ENCODE data around the gene CAMSAP3.

CAMSAP3 gene

DNA sequence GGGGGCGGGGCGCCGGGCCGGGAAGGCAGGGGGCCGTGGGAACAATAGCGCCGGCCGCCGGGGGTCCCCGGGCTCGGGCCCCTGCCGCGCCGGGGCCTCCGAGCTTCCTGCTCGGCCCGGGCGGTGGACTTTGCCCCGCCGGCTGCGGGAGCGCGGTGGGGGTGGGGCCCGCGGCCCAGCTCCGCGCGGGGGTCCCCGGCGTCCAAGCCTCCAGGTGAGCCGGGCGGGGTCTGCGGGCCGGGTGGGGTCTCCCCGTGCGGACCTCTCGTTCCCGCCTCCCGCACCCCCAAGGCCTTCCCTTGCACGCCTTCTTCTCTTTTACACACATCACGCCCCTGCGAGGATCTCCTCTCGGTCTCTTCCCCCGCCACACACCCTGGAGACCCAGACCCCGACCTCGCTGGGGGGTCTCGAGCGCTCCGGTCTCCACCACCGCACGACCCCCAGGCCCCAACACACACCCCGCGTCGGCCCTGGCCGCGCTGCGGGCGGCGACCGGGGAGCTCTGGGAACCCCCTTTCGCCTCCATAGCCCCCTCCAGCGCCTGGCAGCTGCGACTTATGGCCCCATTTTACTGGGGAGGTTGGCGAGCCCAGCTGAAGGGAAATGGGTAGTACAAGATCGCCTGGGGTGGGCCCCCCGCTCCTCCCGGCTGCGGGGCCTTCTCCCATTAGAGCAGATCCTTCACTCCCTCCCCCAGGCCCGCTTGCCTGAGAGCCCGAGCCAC, 711 bp downstream of the CAMSAP3 start:
- in situ Hi-C loops (cut with MboI; ENCODE audit: low sequenced_read_pairs, unreplicated experiment), result no loop called here
- TF ChIP-seq, protein P1, sequence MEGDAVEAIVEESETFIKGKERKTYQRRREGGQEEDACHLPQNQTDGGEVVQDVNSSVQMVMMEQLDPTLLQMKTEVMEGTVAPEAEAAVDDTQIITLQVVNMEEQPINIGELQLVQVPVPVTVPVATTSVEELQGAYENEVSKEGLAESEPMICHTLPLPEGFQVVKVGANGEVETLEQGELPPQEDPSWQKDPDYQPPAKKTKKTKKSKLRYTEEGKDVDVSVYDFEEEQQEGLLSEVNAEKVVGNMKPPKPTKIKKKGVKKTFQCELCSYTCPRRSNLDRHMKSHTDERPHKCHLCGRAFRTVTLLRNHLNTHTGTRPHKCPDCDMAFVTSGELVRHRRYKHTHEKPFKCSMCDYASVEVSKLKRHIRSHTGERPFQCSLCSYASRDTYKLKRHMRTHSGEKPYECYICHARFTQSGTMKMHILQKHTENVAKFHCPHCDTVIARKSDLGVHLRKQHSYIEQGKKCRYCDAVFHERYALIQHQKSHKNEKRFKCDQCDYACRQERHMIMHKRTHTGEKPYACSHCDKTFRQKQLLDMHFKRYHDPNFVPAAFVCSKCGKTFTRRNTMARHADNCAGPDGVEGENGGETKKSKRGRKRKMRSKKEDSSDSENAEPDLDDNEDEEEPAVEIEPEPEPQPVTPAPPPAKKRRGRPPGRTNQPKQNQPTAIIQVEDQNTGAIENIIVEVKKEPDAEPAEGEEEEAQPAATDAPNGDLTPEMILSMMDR (IDR thresholded peaks at IDR 0.05; ENCODE audit: borderline replicate concordance, control extremely low read depth, extremely low read depth, insufficient read depth, missing control alignments), result no peak
- peak; percentile 64 for DNase-seq (ENCODE audit: low spot score)

DNA sequence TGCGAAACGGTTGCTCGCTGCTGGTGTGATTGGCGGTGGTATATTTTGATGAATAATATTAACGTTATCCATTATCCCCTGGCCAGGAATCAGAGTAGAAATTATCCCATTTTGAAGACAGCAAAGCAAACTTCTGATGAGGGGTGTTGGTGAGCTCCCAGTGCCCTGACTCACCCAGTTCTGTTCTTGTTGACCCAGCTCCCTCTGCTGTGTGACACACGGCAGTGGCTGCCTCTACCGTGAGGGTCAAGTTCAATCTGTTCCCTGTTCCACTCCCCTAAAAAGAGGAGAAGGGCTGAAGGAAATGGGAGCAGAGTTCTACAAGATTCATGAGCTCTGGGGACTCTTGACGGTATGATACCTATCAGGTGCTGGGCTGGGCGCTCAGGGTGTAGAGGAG, 2.0 kb downstream of the CAMSAP3 start:
- TF ChIP-seq, protein P1 (IDR thresholded peaks at IDR 0.05; ENCODE audit: borderline replicate concordance, control extremely low read depth, extremely low read depth, insufficient read depth, missing control alignments), result no peak
- no peak for DNase-seq (ENCODE audit: low spot score)
- in situ Hi-C loops (cut with MboI; ENCODE audit: low sequenced_read_pairs, unreplicated experiment), result no loop called here

DNA sequence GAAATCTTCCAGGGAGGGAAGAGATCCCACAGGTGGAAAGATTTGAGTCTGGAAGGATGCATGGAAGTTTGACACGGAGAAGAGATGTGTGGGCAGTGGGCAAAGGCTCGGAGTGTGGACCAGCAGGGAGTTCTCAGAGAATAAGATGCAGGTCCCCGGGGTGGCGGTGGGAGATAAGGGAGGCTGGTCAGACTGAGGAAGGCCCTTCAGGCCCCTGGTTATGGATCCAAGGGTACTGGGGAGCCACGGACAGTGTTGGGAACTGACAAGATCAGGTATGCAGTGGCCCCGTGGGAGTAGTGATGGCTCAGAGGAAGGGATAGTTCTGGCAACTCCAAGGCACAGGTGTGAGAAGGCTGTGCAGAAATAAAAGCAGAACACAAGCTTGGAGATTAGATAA, 2.5 kb downstream of the CAMSAP3 start:
- TF ChIP-seq, protein P1 (IDR thresholded peaks at IDR 0.05; ENCODE audit: borderline replicate concordance, control extremely low read depth, extremely low read depth, insufficient read depth, missing control alignments), result no peak

DNA sequence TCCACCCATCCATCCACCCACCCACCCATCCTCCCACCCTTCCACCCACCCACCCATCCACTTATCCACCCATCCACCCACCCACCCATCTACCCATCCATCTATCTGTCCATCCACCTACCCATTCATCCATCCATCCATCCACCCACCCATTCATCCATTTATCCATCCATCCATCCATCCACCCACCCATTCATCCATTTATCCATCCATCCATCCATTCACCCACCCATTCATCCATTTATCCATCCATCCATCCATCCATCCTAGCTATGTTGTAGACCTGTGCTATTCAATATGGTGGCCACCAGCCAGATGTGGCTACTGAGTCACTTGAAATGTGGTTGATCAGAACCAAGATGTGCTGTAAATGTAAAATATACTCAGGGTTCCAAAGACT, 5.1 kb downstream of the CAMSAP3 start:
- DNase-seq (ENCODE audit: low spot score), result no peak
- in situ Hi-C loops (cut with MboI; ENCODE audit: low sequenced_read_pairs, unreplicated experiment), result no loop called here
- TF ChIP-seq, protein P1 (IDR thresholded peaks at IDR 0.05; ENCODE audit: borderline replicate concordance, control extremely low read depth, extremely low read depth, insufficient read depth, missing control alignments), result no peak

More for the DNA sequence above, 2.5 kb downstream of the CAMSAP3 start:
- in situ Hi-C loops (cut with MboI; ENCODE audit: low sequenced_read_pairs, unreplicated experiment), result no loop called here
- no peak for DNase-seq (ENCODE audit: low spot score)

DNA sequence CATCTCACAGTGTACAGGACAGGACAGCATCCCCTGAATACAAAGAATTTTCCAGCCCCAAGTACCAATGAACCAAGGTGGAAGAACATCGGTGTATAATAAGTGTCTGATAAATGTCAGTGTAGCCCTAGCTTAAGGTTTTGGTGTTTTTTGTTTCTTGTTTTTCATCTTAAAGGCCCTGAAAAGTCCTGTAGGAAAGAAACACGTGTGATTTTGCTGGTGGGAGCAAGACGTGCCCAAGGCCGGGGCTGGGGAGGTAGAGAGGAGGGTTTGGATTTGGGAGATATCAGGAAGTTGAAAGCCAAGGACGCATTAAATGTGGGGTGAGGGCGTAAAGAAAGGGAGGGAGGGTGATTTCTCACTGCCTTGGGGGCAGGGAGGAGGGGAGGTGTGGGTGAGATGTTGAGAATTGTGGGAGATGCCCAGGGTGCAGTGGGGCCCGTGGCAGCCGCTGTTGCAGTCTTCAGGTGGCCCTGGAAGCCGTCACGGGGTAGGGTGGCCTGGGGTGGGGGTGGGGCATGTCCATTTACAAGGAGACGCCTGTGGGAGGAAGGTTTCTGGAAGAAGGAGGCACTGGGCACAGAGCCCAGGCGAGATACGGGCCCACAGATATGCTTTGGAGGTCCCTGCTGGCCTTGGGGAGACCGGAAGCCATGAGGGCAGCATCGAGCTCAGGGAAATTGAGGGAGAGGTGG, 6.7 kb downstream of the CAMSAP3 start:
- DNase-seq (ENCODE audit: low spot score), result no peak
- TF ChIP-seq, protein P1 (IDR thresholded peaks at IDR 0.05; ENCODE audit: borderline replicate concordance, control extremely low read depth, extremely low read depth, insufficient read depth, missing control alignments), result no peak

DNA sequence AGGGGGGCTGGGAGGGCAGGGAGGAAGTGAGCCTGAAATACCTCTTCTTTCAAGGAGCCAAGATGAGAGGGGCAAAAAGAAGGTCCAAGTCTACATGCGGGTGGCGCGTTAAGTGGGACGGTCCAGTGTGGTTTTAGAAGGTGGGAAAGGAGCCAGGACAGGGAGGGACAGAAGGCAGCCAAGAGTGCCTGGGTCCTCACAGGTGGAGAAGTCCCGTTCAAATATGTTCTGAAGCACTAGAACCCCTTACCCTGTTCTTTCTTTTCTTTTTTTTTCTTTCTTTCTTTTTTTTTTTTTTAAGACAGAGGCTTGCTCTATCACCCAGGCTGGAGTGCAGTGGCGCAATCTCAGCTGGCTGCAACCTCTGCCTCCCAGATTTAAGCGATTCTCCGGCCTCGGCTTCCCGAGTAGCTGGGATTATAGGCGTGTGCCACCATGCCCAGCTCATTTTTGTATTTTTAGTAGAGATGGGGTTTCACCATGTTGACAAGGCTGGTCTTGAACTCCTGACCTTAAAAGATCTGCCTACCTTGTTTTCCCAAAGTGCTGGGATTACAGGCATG, 7.4 kb downstream of the CAMSAP3 start:
- in situ Hi-C loops (cut with MboI; ENCODE audit: low sequenced_read_pairs, unreplicated experiment), result no loop called here
- TF ChIP-seq, protein P1 (IDR thresholded peaks at IDR 0.05; ENCODE audit: borderline replicate concordance, control extremely low read depth, extremely low read depth, insufficient read depth, missing control alignments), result no peak
- no peak for DNase-seq (ENCODE audit: low spot score)

More for the DNA sequence above, 6.7 kb downstream of the CAMSAP3 start:
- in situ Hi-C loops (cut with MboI; ENCODE audit: low sequenced_read_pairs, unreplicated experiment), result no loop called here

All from GM13976 (cell line).